GM12878 (cell line): Measurements from ENCODE around the gene AEN. TPM values are rescaled to one million over a fixed set of nuclear protein-coding genes. Genes with fewer than 3 reads are reported as not detected.

Experiments used
- ATF7 ChIP-seq: fragments of 450-650 bp; IDR thresholded peaks from 2 replicates; pipeline ENCODE4 v1.6.1; 2016; ENCODE audit warnings: low read depth, mild to moderate bottlenecking
- BMI1 ChIP-seq: fragments of 450-650 bp; IDR thresholded peaks from 2 replicates; pipeline ENCODE4 v1.6.1; 2016; ENCODE audit warnings: mild to moderate bottlenecking, moderate library complexity, borderline replicate concordance
- BRCA1 ChIP-seq: IDR thresholded peaks from 2 replicates; pipeline ENCODE4 v1.6.1; 2011; ENCODE audit warnings: low read depth, low read length, improper control_type of control experiment
- CBFB ChIP-seq: IDR thresholded peaks from 2 replicates; pipeline ENCODE4 v1.6.1; 2016; ENCODE audit warnings: antibody characterized with exemption, low read depth
- CREB1 ChIP-seq: IDR thresholded peaks from 2 replicates; pipeline ENCODE4 v1.6.1; 2012; ENCODE audit warnings: low read depth, mild to moderate bottlenecking, inconsistent platforms
- EGR1 ChIP-seq, 2 experiments: IDR thresholded peaks; 1 replicate in 1 of 2; 2 replicates in 1 of 2; pipeline ENCODE4 v1.6.1; 2011 to 2012; ENCODE audit warnings: low read depth in 2 of 2, low read length in 2 of 2, borderline replicate concordance in 1 of 2, mild to moderate bottlenecking in 1 of 2, moderate library complexity in 1 of 2
- EZH2 ChIP-seq: IDR thresholded peaks from 2 replicates; pipeline ENCODE4 v1.6.1; 2012; ENCODE audit warnings: low read depth, mild to moderate bottlenecking, control low read depth, inconsistent platforms, low read length, borderline replicate concordance; ENCODE audit not compliant: control insufficient read depth
- HCFC1 ChIP-seq: fragments of 150-350 bp; IDR thresholded peaks from 2 replicates; pipeline ENCODE4 v1.6.1; 2014; ENCODE audit warnings: low read length
- HDAC6 ChIP-seq: fragments of 200-600 bp; sonication (generic); IDR thresholded peaks from one replicate; pipeline ENCODE4 v1.8.0; 2017; ENCODE audit warnings: antibody characterized with exemption; ENCODE audit not compliant: unreplicated experiment
- KDM1A ChIP-seq: fragments of 200-600 bp; sonication (generic); IDR thresholded peaks from 2 replicates; pipeline ENCODE4 v1.6.1; 2016; ENCODE audit warnings: borderline replicate concordance
- MTA2 ChIP-seq: fragments of 450-650 bp; IDR thresholded peaks from 2 replicates; pipeline ENCODE4 v1.6.1; 2016; ENCODE audit warnings: low read depth, mild to moderate bottlenecking, moderate library complexity
- NRF1 ChIP-seq: conservative IDR thresholded peaks from 2 replicates; pipeline ENCODE4 v1.6.1; 2011; ENCODE audit warnings: mild to moderate bottlenecking, low read depth, low read length, improper control_type of control experiment
- PML ChIP-seq: IDR thresholded peaks from 2 replicates; pipeline ENCODE4 v1.6.1; 2012; ENCODE audit warnings: low read length, inconsistent platforms
- RBBP5 ChIP-seq: fragments of 200-600 bp; sonication (generic); conservative IDR thresholded peaks from 2 replicates; pipeline ENCODE4 v1.6.1; 2016
- SIN3A ChIP-seq: IDR thresholded peaks from 2 replicates; pipeline ENCODE4 v1.6.1; 2012; ENCODE audit warnings: low read depth, low read length, improper control_type of control experiment
- SIX5 ChIP-seq: IDR thresholded peaks from 2 replicates; pipeline ENCODE4 v1.6.1; 2011; ENCODE audit warnings: mild to moderate bottlenecking, low read depth, low read length, moderate library complexity; ENCODE audit not compliant: severe bottlenecking
- SREBF1 ChIP-seq: IDR thresholded peaks from 2 replicates; pipeline ENCODE4 v1.6.1; 2012; ENCODE audit warnings: mild to moderate bottlenecking, low read length
- SRF ChIP-seq, 2 experiments: IDR thresholded peaks; 2 replicates each; pipeline ENCODE4 v1.6.1; 2011; ENCODE audit warnings: low read depth in 2 of 2, low read length in 2 of 2, mild to moderate bottlenecking in 1 of 2, moderate library complexity in 1 of 2
- SUPT20H ChIP-seq: IDR thresholded peaks from 2 replicates; pipeline ENCODE4 v1.6.1; 2011; ENCODE audit warnings: low read depth, mild to moderate bottlenecking, low read length, moderate library complexity, borderline replicate concordance; ENCODE audit not compliant: control insufficient read depth
- TAF1 ChIP-seq: IDR thresholded peaks from 2 replicates; pipeline ENCODE4 v1.6.1; 2011; ENCODE audit warnings: mild to moderate bottlenecking, low read depth, low read length, borderline replicate concordance
- TCF7 ChIP-seq: IDR thresholded peaks from 2 replicates; pipeline ENCODE4 v1.6.1; 2014; ENCODE audit warnings: antibody characterized with exemption, borderline replicate concordance
- ZNF217 ChIP-seq: fragments of 450-650 bp; IDR thresholded peaks from 2 replicates; pipeline ENCODE4 v1.6.1; 2017; ENCODE audit warnings: antibody characterized with exemption, mild to moderate bottlenecking
- ZNF622 ChIP-seq: fragments of 450-650 bp; IDR thresholded peaks from 2 replicates; pipeline ENCODE4 v1.6.1; 2017; ENCODE audit warnings: mild to moderate bottlenecking, inconsistent platforms
- polyA plus RNA-seq, 11 experiments: library from polyadenylated mRNA; depleted of rRNA in 4 of 11; unstranded in 6 of 11; stranded (reverse) in 5 of 11; fragments of >200 nt; fragmentation: Nextera tagmentation in 4 of 11; fragmentation: Illumina TruSeq in 1 of 11; extraction: Ambion mirVana in 4 of 11; extraction: Trizol in 1 of 11; gene quantifications; 1 replicate in 1 of 11; 2 replicates in 10 of 11; pipeline versions ENCODE4 v1.2.1 to v1.2.3, GENCODE V29; 2011 to 2016; ENCODE audit warnings: inconsistent platforms in 2 of 11, missing spikeins in 2 of 11, low read depth in 1 of 11
- total RNA-seq, 4 experiments: library from RNA; depleted of rRNA in 3 of 4; stranded (reverse); fragments of >200 nt in 3 of 4; fragmentation: Illumina TruSeq in 1 of 4; extraction: Trizol in 1 of 4; gene quantifications; 2 replicates each; pipeline versions ENCODE4 v1.2.1 to v1.2.3, GENCODE V29; 2013 to 2021
- TF ChIP-seq, protein P1 (sequence below): IDR thresholded peaks from 2 replicates; pipeline ENCODE4 v1.6.1; 2011; ENCODE audit warnings: borderline replicate concordance, low read depth, mild to moderate bottlenecking, moderate library complexity, low read length; ENCODE audit not compliant: insufficient read depth, poor library complexity, severe bottlenecking
- TF ChIP-seq, protein P2 (sequence below): fragments of 450-650 bp; formaldehyde crosslinking; IDR thresholded peaks from 2 replicates; pipeline ENCODE4 v1.5.0; 2022; ENCODE audit warnings: mild to moderate bottlenecking, missing genetic modification characterization
- TF ChIP-seq, protein P3 (sequence below): IDR thresholded peaks from 2 replicates; pipeline ENCODE4 v1.6.1; 2011; ENCODE audit warnings: low read depth, low read length, improper control_type of control experiment, borderline replicate concordance

The AEN gene
- total and polyA plus RNA-seq, 10 of the 15 experiments (the other 5 are each of a cell fraction or from before 2014, with no cell fraction given): 11.7 to 81.2 (median 53.7) TPM

DNA sequence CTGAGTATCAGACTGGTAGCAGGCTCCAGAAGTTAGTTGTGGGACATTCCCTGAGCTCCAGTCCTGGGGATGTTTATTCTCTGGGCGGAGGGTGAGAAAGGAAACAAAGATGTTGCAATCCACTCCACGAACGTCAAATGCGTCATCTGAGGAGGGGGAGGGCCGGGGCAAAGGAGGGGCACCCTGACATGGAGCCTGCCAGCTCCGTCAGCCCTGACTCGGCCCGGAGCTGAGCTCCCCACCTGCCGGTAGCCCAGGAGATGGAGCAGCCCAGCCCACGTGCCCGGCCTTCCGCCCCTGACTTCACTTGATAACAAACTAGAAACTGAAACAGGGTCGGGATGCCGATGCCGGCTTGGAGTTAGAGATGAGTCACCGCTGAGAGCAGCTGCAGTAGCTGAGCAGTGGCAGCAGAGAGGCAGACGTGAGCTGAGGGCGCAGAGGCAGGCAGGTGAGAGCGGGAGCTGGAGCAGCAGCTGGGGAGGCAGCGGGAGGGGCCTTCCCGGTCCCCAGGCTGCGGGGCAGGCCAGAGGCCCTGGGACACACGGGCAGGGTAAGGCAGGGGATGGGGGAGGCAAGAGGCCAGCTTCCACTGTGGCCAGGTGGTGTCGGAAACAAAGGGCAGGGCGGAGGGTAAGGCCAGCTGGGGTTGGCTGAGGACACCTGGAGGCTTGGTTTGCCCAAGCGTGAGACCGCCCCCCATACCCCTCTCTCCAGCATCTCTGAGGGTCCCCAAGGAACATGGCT, 17.7 kb downstream of the AEN start, which contains the start of gene ISG20 (continued):
- TF ChIP-seq, protein P1, sequence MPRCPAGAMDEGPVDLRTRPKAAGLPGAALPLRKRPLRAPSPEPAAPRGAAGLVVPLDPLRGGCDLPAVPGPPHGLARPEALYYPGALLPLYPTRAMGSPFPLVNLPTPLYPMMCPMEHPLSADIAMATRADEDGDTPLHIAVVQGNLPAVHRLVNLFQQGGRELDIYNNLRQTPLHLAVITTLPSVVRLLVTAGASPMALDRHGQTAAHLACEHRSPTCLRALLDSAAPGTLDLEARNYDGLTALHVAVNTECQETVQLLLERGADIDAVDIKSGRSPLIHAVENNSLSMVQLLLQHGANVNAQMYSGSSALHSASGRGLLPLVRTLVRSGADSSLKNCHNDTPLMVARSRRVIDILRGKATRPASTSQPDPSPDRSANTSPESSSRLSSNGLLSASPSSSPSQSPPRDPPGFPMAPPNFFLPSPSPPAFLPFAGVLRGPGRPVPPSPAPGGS: peak; percentile 87
- TF ChIP-seq, protein P2, sequence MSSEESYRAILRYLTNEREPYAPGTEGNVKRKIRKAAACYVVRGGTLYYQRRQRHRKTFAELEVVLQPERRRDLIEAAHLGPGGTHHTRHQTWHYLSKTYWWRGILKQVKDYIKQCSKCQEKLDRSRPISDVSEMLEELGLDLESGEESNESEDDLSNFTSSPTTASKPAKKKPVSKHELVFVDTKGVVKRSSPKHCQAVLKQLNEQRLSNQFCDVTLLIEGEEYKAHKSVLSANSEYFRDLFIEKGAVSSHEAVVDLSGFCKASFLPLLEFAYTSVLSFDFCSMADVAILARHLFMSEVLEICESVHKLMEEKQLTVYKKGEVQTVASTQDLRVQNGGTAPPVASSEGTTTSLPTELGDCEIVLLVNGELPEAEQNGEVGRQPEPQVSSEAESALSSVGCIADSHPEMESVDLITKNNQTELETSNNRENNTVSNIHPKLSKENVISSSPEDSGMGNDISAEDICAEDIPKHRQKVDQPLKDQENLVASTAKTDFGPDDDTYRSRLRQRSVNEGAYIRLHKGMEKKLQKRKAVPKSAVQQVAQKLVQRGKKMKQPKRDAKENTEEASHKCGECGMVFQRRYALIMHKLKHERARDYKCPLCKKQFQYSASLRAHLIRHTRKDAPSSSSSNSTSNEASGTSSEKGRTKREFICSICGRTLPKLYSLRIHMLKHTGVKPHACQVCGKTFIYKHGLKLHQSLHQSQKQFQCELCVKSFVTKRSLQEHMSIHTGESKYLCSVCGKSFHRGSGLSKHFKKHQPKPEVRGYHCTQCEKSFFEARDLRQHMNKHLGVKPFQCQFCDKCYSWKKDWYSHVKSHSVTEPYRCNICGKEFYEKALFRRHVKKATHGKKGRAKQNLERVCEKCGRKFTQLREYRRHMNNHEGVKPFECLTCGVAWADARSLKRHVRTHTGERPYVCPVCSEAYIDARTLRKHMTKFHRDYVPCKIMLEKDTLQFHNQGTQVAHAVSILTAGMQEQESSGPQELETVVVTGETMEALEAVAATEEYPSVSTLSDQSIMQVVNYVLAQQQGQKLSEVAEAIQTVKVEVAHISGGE: 0 out of 2 replicates have a peak, but pooled peaks have one; percentile 23
- TF ChIP-seq SIX5 (no peak), CREB1 (peak; percentile 88), BRCA1 (peak; percentile 9; the same call in 1 of the 2 replicates), BMI1 (no peak), CBFB (0 out of 2 replicates have a peak, but pooled peaks have one; percentile 49), ATF7 (peak; percentile 97), PML (no peak), ZNF622 (no peak), HDAC6 (no peak), SIN3A (peak; percentile 92), SRF (IDR thresholded peaks at IDR 0.05; ENCODE audit: low read depth in 2 of 2, low read length in 2 of 2) (peak in 1 of 2 experiments; percentile 43; a peak in 1 of 4 replicates), ZNF217 (no peak), HCFC1 (peak; percentile 60), SUPT20H (no peak), RBBP5 (no peak), KDM1A (no peak), TAF1 (peak; percentile 91), NRF1 (0 out of 2 replicates have a peak, but pooled peaks have one; percentile 10), SREBF1 (peak; percentile 87), EZH2 (no peak), TCF7 (no peak), EGR1 (IDR thresholded peaks at IDR 0.05; ENCODE audit: borderline replicate concordance in 1 of 2, low read depth in 2 of 2, low read length in 2 of 2) (peak in 1 of 2 experiments; percentile 55; a peak in 1 of 3 replicates), MTA2 (peak; percentile 45; the same call in 1 of the 2 replicates)
- TF ChIP-seq, protein P3, sequence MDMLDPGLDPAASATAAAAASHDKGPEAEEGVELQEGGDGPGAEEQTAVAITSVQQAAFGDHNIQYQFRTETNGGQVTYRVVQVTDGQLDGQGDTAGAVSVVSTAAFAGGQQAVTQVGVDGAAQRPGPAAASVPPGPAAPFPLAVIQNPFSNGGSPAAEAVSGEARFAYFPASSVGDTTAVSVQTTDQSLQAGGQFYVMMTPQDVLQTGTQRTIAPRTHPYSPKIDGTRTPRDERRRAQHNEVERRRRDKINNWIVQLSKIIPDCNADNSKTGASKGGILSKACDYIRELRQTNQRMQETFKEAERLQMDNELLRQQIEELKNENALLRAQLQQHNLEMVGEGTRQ: peak; percentile 83
